HepG2 (cell line): ENCODE results near the gene NDUFS6. TPM values are rescaled to one million over a fixed set of nuclear protein-coding genes. Genes with fewer than 3 reads are reported as not detected.

Experiments used
- ATAC-seq: fragments of 200-7000 bp; cut with Tn5 transposase; 3 replicates; pipeline ENCODE4 v1.9.1; 2020; ENCODE audit warnings: mild to moderate bottlenecking, moderate library complexity
- BruUV-seq: library from RNA; stranded (reverse); fragments of 400-500 nt; replicated peaks from 2 replicates; lab custom pipeline; 2021; lab: Mats Ljungman, UMichigan
- CTCF ChIA-PET: fragments of 300-600 bp; formaldehyde crosslinking; extraction: SDS; loops from one replicate; lab custom pipeline; 2021; ENCODE audit warnings: low total read pairs, inconsistent platforms, low intra/inter-chr PET ratio; lab: Yijun Ruan, JAX
- POLR2A ChIA-PET: fragments of 350-600 bp; sonication (Branson Sonifier 250); formaldehyde crosslinking; loops from one replicate; lab custom pipeline; 2020; ENCODE audit warnings: antibody characterized with exemption, inconsistent platforms; lab: Yijun Ruan, JAX
- DNase-seq: peaks from one replicate; pipeline ENCODE4 v3.0.0-alpha.2; 2015; ENCODE audit warnings: low spot score
- FAIRE-seq: peaks from 3 replicates; lab custom pipeline; 2011; peaks lifted over from hg19 to GRCh38; lab: Jason Lieb, UNC
- H2AFZ ChIP-seq: one replicate; pipeline ENCODE4 v1.6.1; 2011; ENCODE audit warnings: low read length, inconsistent platforms
- H3K27ac ChIP-seq: fragments of 300-600 bp; 3 replicates; pipeline ENCODE4 v1.8.0; 2011; ENCODE audit warnings: mixed run types, mild to moderate bottlenecking, mixed read lengths, low read length, inconsistent platforms; ENCODE audit not compliant: insufficient read depth; ENCODE audit errors: extremely low read length
- H3K27me3 ChIP-seq, 2 experiments: fragments of 200-600 bp in 1 of 2; 2 replicates in 1 of 2; 3 replicates in 1 of 2; pipeline versions ENCODE4 v1.6.0 to v1.8.0; 2011; ENCODE audit warnings: low read length in 2 of 2, mild to moderate bottlenecking in 2 of 2, moderate library complexity in 2 of 2, inconsistent platforms in 1 of 2; ENCODE audit not compliant: insufficient read depth in 2 of 2, control insufficient read depth in 1 of 2
- H3K36me3 ChIP-seq, 2 experiments: fragments of 200-600 bp in 1 of 2; replicated peaks in 1 of 2; 2 replicates in 1 of 2; 3 replicates in 1 of 2; pipeline versions ENCODE4 v1.5.1 to v1.8.0; 2011; ENCODE audit warnings: low read length in 2 of 2, inconsistent platforms in 1 of 2; ENCODE audit not compliant: insufficient read depth in 2 of 2, control insufficient read depth in 1 of 2
- H3K4me1 ChIP-seq: 2 replicates; pipeline ENCODE4 v1.5.1; 2012; ENCODE audit warnings: low read length, inconsistent platforms; ENCODE audit not compliant: insufficient read depth
- H3K4me2 ChIP-seq: 2 replicates; pipeline ENCODE4 v1.6.0; 2011; ENCODE audit warnings: low read depth, low read length, inconsistent platforms
- H3K4me3 ChIP-seq, 3 experiments: fragments of 200-600 bp in 1 of 3; sonication (generic), shearing (Covaris generic) in 1 of 3; replicated peaks in 1 of 3; 2 replicates each; pipeline ENCODE4 v1.5.1; 2011 to 2016; ENCODE audit warnings: low read length in 3 of 3, inconsistent platforms in 2 of 3, low read depth in 2 of 3, mild to moderate bottlenecking in 2 of 3, control low read depth in 1 of 3, mixed read lengths in 1 of 3; ENCODE audit not compliant: insufficient read depth in 1 of 3
- H3K79me2 ChIP-seq: one replicate; pipeline ENCODE4 v1.6.1; 2011; ENCODE audit warnings: low read length, inconsistent platforms; ENCODE audit not compliant: insufficient read depth
- H3K9ac ChIP-seq: 2 replicates; pipeline ENCODE4 v1.6.0; 2011; ENCODE audit warnings: mild to moderate bottlenecking, low read depth, low read length, inconsistent platforms; ENCODE audit not compliant: insufficient read depth
- H3K9me3 ChIP-seq: 2 replicates; pipeline ENCODE4 v1.5.1; 2012; ENCODE audit warnings: mild to moderate bottlenecking, low read length
- H4K20me1 ChIP-seq: 2 replicates; pipeline ENCODE4 v1.6.0; 2011; ENCODE audit warnings: inconsistent platforms, mild to moderate bottlenecking, low read length, moderate library complexity; ENCODE audit not compliant: insufficient read depth
- DNMT3B ChIP-seq: conservative IDR thresholded peaks from 2 replicates; pipeline ENCODE4 v1.6.1; 2016; ENCODE audit warnings: missing biosample characterization, control low read depth
- GATAD2A ChIP-seq: IDR thresholded peaks from 2 replicates; pipeline ENCODE4 v1.6.1; 2016
- PAX8 ChIP-seq: sonication (generic); formaldehyde crosslinking; IDR thresholded peaks from 2 replicates; pipeline ENCODE4 v1.8.0; 2022; ENCODE audit warnings: mild to moderate bottlenecking, missing genetic modification reagents, borderline replicate concordance
- RCOR2 ChIP-seq: IDR thresholded peaks from 2 replicates; pipeline ENCODE4 v1.6.1; 2016; ENCODE audit warnings: missing biosample characterization, missing genetic modification reagents
- SKIL ChIP-seq: sonication (generic); formaldehyde crosslinking; IDR thresholded peaks from 2 replicates; pipeline ENCODE4 v1.8.0; 2022; ENCODE audit warnings: missing genetic modification reagents, mild to moderate bottlenecking, moderate library complexity, borderline replicate concordance
- SP2 ChIP-seq: sonication (generic); formaldehyde crosslinking; IDR thresholded peaks from 2 replicates; pipeline ENCODE4 v1.5.1; 2020; ENCODE audit warnings: mild to moderate bottlenecking, missing genetic modification reagents
- ZNF552 ChIP-seq: sonication (generic); formaldehyde crosslinking; IDR thresholded peaks from 2 replicates; pipeline ENCODE4 v1.9.0; 2022; ENCODE audit warnings: missing genetic modification reagents, mild to moderate bottlenecking, borderline replicate concordance
- ZNF569 ChIP-seq: sonication (generic); formaldehyde crosslinking; IDR thresholded peaks from 2 replicates; pipeline ENCODE4 v1.5.0; 2020; ENCODE audit warnings: mild to moderate bottlenecking, missing genetic modification reagents, moderate library complexity, borderline replicate concordance
- ZNF713 ChIP-seq: sonication (generic); formaldehyde crosslinking; IDR thresholded peaks from 2 replicates; pipeline ENCODE4 v1.4.0; 2020; ENCODE audit warnings: mild to moderate bottlenecking, missing genetic modification reagents
- ZZZ3 ChIP-seq: sonication (generic); formaldehyde crosslinking; IDR thresholded peaks from 2 replicates; pipeline ENCODE4 v1.4.0; 2020; ENCODE audit warnings: missing genetic modification reagents, mild to moderate bottlenecking, borderline replicate concordance
- WGBS: methylation state at CpG from one replicate; pipeline ENCODE4 v1.1.6; 2017; ENCODE audit warnings: low lambda C conversion rate; 5-methylcytosine and 5-hydroxymethylcytosine counted together
- in situ Hi-C: cut with HindIII; loops from 2 replicates; pipeline ENCODE4 v1.10.0; 2017; ENCODE audit warnings: low pct_unique_long_range_greater_than_20kb; ENCODE audit not compliant: extremely low pct_ligation_motif_present
- intact Hi-C: fragments of 100-400 bp; cut with micrococcal nuclease; formaldehyde crosslinking; loops from one replicate; pipeline ENCODE4 v1.10.0; 2022; ENCODE audit not compliant: unreplicated experiment
- polyA plus RNA-seq, 8 experiments: library from polyadenylated mRNA; depleted of rRNA in 3 of 8; stranded (reverse) in 7 of 8; unstranded in 1 of 8; fragments of >200 nt; fragmentation: Illumina TruSeq in 4 of 8; extraction: Trizol in 4 of 8; gene quantifications; 2 replicates each; pipeline versions ENCODE4 v1.2.1 to v1.2.3, GENCODE V29; 2011 to 2016; ENCODE audit warnings: low read depth in 4 of 8, missing spikeins in 1 of 8, mixed read lengths in 1 of 8; ENCODE audit not compliant: insufficient read depth in 1 of 8
- total RNA-seq, 5 experiments: library from RNA; depleted of rRNA; stranded (reverse); fragments of >200 nt; fragmentation: Illumina TruSeq; extraction: Trizol; gene quantifications; 2 replicates each; pipeline ENCODE4 v1.2.3, GENCODE V29; 2016; ENCODE audit warnings: low read depth in 1 of 5
- TF ChIP-seq, protein P1 (sequence below): sonication (generic); formaldehyde crosslinking; IDR thresholded peaks from 2 replicates; pipeline ENCODE4 v1.4.0; 2020; ENCODE audit warnings: missing genetic modification reagents, mild to moderate bottlenecking, borderline replicate concordance
- TF ChIP-seq, protein P2 (sequence below): sonication (generic); formaldehyde crosslinking; IDR thresholded peaks from 2 replicates; pipeline ENCODE4 v1.4.0; 2020; ENCODE audit warnings: mild to moderate bottlenecking, missing genetic modification reagents
- TF ChIP-seq, protein P3 (sequence below): sonication (generic); formaldehyde crosslinking; IDR thresholded peaks from 2 replicates; pipeline ENCODE4 v1.5.1; 2020; ENCODE audit warnings: missing genetic modification reagents, mild to moderate bottlenecking, borderline replicate concordance
- TF ChIP-seq, protein P4 (sequence below): sonication (generic); formaldehyde crosslinking; IDR thresholded peaks from 2 replicates; pipeline ENCODE4 v1.8.0; 2022; ENCODE audit warnings: mild to moderate bottlenecking, missing genetic modification reagents

Gene NDUFS6
- total and polyA plus RNA-seq, 2 of the 13 experiments (the other 11 are each of a cell fraction or from before 2014, with no cell fraction given), result 23.7 to 50.4 TPM

DNA sequence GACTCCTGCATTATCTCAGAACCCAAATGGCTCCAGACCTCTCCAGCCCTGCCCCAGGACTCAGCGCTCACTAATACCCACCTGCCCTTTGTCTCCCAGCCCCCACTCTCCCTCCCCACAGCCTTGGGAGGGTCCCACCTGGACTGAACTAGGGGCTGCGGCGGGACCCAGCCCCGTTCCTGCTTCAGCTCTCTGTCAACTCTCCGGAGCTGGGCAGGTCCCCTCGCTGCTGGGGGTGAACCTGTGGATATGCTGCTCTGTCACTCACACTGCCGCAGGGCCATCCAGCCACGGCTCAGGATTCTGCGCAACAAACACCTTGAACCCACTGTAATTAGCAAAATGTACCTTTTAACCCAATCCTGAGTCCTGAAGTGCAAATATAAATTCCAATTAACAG, 36.8 kb downstream of the NDUFS6 start (continued):
- TF ChIP-seq SKIL (no peak), PAX8 (CRISPR knock-in tag) (no peak), SP2 (CRISPR knock-in tag) (no peak)
- TF ChIP-seq, protein P1, sequence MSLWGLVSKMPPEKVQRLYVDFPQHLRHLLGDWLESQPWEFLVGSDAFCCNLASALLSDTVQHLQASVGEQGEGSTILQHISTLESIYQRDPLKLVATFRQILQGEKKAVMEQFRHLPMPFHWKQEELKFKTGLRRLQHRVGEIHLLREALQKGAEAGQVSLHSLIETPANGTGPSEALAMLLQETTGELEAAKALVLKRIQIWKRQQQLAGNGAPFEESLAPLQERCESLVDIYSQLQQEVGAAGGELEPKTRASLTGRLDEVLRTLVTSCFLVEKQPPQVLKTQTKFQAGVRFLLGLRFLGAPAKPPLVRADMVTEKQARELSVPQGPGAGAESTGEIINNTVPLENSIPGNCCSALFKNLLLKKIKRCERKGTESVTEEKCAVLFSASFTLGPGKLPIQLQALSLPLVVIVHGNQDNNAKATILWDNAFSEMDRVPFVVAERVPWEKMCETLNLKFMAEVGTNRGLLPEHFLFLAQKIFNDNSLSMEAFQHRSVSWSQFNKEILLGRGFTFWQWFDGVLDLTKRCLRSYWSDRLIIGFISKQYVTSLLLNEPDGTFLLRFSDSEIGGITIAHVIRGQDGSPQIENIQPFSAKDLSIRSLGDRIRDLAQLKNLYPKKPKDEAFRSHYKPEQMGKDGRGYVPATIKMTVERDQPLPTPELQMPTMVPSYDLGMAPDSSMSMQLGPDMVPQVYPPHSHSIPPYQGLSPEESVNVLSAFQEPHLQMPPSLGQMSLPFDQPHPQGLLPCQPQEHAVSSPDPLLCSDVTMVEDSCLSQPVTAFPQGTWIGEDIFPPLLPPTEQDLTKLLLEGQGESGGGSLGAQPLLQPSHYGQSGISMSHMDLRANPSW (CRISPR knock-in tag), result no peak

GRCh38 chr5:1840071-1840547, 38.9 kb downstream of the NDUFS6 start:
- Histone ChIP-seq H3K9ac (no peak overlapping the region), H3K4me1 (peaks cover 19% of the 10 kb centered on the region), H3K27ac (no peak overlapping the region), H3K9me3 (no peaks in the 10 kb centered on the region), H3K79me2 (no peaks in the 10 kb centered on the region), H3K27me3 (peaks cover 5 to 60% of the 10 kb centered on the region in 2 experiments; a peak in 4 of 5 replicates), H4K20me1 (no peaks in the 10 kb centered on the region), H3K4me2 (no peak overlapping the region), H3K4me3 (no peak overlapping the region), H2AFZ (no peak overlapping the region), H3K36me3 (no peaks in the 10 kb centered on the region)
- ChIA-PET CTCF (no interaction called here), POLR2A (no interaction called here)
- WGBS, result 83% methylated on average over 13 of the region's 20 CpGs
- in situ Hi-C loops, result no loop called here
- intact Hi-C loops, result no loop called here
- ATAC-seq (no peak), DNase-seq (no peak), FAIRE-seq (no peak)
- no TSS peak for BruUV-seq
- no peak for TF ChIP-seq ZNF569 (CRISPR knock-in tag)
- no peak for TF ChIP-seq ZZZ3 (CRISPR knock-in tag)
- no peak for TF ChIP-seq GATAD2A
- no peak for TF ChIP-seq RCOR2 (CRISPR knock-in tag)
- TF ChIP-seq, protein P2, sequence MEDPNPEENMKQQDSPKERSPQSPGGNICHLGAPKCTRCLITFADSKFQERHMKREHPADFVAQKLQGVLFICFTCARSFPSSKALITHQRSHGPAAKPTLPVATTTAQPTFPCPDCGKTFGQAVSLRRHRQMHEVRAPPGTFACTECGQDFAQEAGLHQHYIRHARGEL (CRISPR knock-in tag), result no peak
- TF ChIP-seq, protein P3, sequence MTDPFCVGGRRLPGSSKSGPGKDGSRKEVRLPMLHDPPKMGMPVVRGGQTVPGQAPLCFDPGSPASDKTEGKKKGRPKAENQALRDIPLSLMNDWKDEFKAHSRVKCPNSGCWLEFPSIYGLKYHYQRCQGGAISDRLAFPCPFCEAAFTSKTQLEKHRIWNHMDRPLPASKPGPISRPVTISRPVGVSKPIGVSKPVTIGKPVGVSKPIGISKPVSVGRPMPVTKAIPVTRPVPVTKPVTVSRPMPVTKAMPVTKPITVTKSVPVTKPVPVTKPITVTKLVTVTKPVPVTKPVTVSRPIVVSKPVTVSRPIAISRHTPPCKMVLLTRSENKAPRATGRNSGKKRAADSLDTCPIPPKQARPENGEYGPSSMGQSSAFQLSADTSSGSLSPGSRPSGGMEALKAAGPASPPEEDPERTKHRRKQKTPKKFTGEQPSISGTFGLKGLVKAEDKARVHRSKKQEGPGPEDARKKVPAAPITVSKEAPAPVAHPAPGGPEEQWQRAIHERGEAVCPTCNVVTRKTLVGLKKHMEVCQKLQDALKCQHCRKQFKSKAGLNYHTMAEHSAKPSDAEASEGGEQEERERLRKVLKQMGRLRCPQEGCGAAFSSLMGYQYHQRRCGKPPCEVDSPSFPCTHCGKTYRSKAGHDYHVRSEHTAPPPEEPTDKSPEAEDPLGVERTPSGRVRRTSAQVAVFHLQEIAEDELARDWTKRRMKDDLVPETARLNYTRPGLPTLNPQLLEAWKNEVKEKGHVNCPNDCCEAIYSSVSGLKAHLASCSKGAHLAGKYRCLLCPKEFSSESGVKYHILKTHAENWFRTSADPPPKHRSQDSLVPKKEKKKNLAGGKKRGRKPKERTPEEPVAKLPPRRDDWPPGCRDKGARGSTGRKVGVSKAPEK (CRISPR knock-in tag), result no peak
- TF ChIP-seq ZNF713 (CRISPR knock-in tag), result no peak
- TF ChIP-seq DNMT3B, result no peak
- TF ChIP-seq ZNF552 (CRISPR knock-in tag), result no peak
- TF ChIP-seq, protein P4, sequence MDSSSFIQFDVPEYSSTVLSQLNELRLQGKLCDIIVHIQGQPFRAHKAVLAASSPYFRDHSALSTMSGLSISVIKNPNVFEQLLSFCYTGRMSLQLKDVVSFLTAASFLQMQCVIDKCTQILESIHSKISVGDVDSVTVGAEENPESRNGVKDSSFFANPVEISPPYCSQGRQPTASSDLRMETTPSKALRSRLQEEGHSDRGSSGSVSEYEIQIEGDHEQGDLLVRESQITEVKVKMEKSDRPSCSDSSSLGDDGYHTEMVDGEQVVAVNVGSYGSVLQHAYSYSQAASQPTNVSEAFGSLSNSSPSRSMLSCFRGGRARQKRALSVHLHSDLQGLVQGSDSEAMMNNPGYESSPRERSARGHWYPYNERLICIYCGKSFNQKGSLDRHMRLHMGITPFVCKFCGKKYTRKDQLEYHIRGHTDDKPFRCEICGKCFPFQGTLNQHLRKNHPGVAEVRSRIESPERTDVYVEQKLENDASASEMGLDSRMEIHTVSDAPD, result no peak
